SK-N-MC (cell line): Measurements from ENCODE around the gene MPI.
A peak's percentile ranks its signal among the peaks of the same experiment; 100 is the strongest.

Source experiments
- DNase-seq: peaks from one replicate; pipeline ENCODE4 v3.0.0-alpha.2; 2011; ENCODE audit warnings: low read depth, low spot score
- H3K27ac ChIP-seq: fragments of 200-600 bp; sonication (generic); 2 replicates; pipeline ENCODE4 v1.5.1; 2016; ENCODE audit warnings: mixed run types
- H3K36me3 ChIP-seq: fragments of 200-600 bp; sonication (generic); 2 replicates; pipeline ENCODE4 v1.6.1; 2017; ENCODE audit warnings: antibody characterized with exemption, low read length, mixed read lengths; ENCODE audit not compliant: insufficient read depth
- H3K4me3 ChIP-seq: fragments of 200-600 bp; sonication (generic); 2 replicates; pipeline ENCODE4 v1.5.1; 2016
- H3K9ac ChIP-seq: fragments of 200-600 bp; sonication (generic); 2 replicates; pipeline ENCODE4 v1.8.0; 2017; ENCODE audit warnings: mixed run types, mixed read lengths; ENCODE audit not compliant: insufficient read length
- H3K9me3 ChIP-seq: fragments of 200-600 bp; sonication (generic); 2 replicates; pipeline ENCODE4 v1.6.1; 2017; ENCODE audit warnings: low read depth, mild to moderate bottlenecking, antibody characterized with exemption, low read length, moderate library complexity, mixed read lengths
- EZH2 ChIP-seq: fragments of 200-600 bp; sonication (generic); IDR thresholded peaks from one replicate; pipeline ENCODE4 v1.6.1; 2017; ENCODE audit warnings: antibody characterized with exemption
- FOXP2 ChIP-seq: optimal IDR thresholded peaks from 2 replicates; pipeline ENCODE3; 2011; ENCODE audit warnings: mild to moderate bottlenecking, moderate library complexity; ENCODE audit not compliant: insufficient read depth; ENCODE audit errors: extremely low read length, control extremely low read depth
- POLR2AphosphoS5 ChIP-seq: IDR thresholded peaks from 2 replicates; pipeline ENCODE4 v1.6.1; 2012; ENCODE audit warnings: mild to moderate bottlenecking, low read depth, low read length, borderline replicate concordance

Gene MPI

GRCh38 chr15:74889883-74890664 lies at the start of gene MPI:
MPI (plus strand) TSS chr15:74890042; CDS start chr15:74890074, 32 bp downstream.
- Histone ChIP-seq H3K36me3 (peaks cover 19% of the 10 kb centered on the region; the same call in 1 of the 2 replicates), H3K27ac (no peak within 1 kb of the TSS), H3K9ac (peak within 1 kb of the TSS; percentile 95), H3K9me3 (no peaks in the 10 kb centered on the region), H3K4me3 (peak within 1 kb of the TSS; percentile 97)
- TF ChIP-seq POLR2AphosphoS5: peak; percentile 95
- no peak for TF ChIP-seq FOXP2
- TF ChIP-seq EZH2: no peak
- DNase-seq: no peak

DNA sequence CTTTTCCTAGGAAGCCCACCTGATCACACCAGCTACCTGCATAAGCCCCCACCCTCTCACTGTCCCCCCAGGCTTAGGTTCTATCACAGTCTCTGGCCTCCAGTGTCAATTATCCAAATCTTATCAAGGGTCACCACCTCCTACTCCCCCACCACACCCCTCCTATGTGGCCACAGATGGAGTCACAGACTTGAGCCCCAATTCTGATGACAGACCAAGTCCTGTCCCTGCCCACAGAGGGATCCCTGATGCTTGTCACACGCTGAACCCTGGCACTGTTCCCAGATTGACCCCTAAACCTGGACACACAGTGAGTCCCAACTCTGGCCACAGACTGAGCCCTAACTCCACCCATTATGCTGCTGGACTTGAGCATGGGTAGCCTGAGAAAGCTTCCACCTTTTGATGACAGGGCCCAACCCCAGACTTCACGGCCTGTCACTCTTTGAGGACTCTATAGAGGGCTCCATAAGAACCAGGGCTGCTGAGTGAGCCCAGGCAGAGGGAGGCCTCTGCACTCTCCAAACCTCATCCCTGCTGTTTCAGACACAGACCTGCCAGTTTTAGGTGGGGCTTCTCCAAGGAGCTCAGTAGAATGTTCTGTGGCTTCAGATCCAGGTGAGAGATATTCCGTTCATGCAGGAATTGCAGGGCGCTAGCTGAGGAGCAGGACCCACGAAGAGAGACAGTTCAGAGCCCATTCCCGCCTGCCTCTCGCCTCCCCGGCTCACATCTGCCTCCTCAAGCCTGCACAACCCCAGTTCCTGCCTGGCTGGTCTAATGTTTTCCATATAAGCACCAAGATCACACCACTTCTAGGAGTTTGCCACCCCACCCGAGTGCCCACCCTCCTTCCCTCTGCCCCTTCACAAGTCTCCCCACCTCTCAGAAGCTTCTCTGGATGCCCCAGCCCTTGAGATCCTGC lies 48.7 kb upstream of the MPI start:
- Histone ChIP-seq H3K4me3 (peak overlapping the region; percentile 100), H3K36me3 (no peaks in the 10 kb centered on the region; the same call in 1 of the 2 replicates), H3K9ac (no peak overlapping the region), H3K27ac (no peak overlapping the region), H3K9me3 (no peaks in the 10 kb centered on the region)
- DNase-seq: no peak
- TF ChIP-seq POLR2AphosphoS5 (no peak), EZH2 (no peak), FOXP2 (no peak)

DNA sequence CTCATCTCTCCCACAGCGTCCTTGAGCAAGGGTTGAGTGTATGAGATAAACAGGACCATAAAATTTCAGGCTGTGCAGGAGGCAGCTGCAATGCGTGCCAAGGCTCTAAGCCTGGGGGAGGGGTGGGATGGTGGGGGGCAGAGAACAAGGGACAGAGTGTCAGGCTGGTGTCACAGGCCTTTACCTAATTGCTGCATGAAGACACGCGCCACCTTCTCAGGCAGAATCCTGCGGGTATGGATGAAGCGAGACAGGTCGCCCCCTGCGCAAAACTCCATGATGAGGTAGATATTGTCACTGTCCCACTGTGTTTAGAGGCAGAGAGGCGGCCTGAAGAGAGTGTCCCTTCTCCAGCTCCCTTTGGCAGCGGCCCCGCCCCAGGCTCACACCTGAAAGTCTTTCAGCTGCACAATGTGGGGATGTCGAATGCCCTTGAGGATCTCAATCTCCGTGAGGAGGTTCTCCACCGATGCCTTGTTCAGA lies 47.9 kb upstream of the MPI start:
- H3K9me3 ChIP-seq: no peaks in the 10 kb centered on the region
- TF ChIP-seq EZH2 (no peak), FOXP2 (no peak), POLR2AphosphoS5 (no peak)
- peak overlapping the region; percentile 95 for H3K9ac ChIP-seq
- DNase-seq: no peak
- H3K4me3 ChIP-seq: peak overlapping the region; percentile 100
- no peak overlapping the region for H3K27ac ChIP-seq
- H3K36me3 ChIP-seq: no peaks in the 10 kb centered on the region; the same call in 1 of the 2 replicates

- peak within 1 kb of the TSS; percentile 100 for H3K4me3 ChIP-seq
- peak within 1 kb of the TSS; percentile 95 for H3K9ac ChIP-seq
- peak within 1 kb of the TSS; percentile 91 for H3K27ac ChIP-seq
- H3K9me3 ChIP-seq: no peaks in the 10 kb centered on the region
- no peak for DNase-seq
- H3K36me3 ChIP-seq: peaks cover 4% of the 10 kb centered on the region; the same call in 1 of the 2 replicates
- TF ChIP-seq FOXP2 (no peak), EZH2 (no peak), POLR2AphosphoS5 (peak; percentile 79)
Measured at GRCh38 chr15:74842581-74843444, 47.0 kb upstream of the MPI start, which contains the start of gene ULK3. ULK3 (minus strand) TSS chr15:74843156; CDS start chr15:74843105, 51 bp downstream.

DNA sequence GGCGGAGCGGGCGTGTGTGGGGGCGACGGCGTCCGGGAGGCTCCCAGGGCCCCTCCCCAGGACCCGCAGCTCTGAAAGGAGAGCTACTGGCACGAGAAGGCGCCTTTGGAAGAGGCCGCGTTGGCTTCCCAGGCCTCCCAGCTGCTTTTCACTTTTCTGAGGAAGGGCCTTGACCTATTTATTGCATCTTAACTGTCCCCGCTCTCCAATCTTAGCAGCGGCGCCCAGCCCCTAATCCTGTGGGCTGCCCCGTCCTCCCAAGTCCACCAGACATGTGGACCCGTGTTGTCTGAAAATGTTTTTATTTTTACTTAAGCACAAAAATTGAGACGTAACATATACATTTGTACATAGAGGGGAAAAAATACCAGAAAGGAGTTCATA lies 46.4 kb upstream of the MPI start:
- Histone ChIP-seq H3K27ac (peak overlapping the region; percentile 91), H3K9me3 (no peaks in the 10 kb centered on the region), H3K4me3 (peak overlapping the region; percentile 100), H3K36me3 (peaks cover 9% of the 10 kb centered on the region; the same call in 1 of the 2 replicates), H3K9ac (peak overlapping the region; percentile 76)
- no peak for DNase-seq
- no peak for TF ChIP-seq EZH2
- no peak for TF ChIP-seq FOXP2
- no peak for TF ChIP-seq POLR2AphosphoS5

DNA sequence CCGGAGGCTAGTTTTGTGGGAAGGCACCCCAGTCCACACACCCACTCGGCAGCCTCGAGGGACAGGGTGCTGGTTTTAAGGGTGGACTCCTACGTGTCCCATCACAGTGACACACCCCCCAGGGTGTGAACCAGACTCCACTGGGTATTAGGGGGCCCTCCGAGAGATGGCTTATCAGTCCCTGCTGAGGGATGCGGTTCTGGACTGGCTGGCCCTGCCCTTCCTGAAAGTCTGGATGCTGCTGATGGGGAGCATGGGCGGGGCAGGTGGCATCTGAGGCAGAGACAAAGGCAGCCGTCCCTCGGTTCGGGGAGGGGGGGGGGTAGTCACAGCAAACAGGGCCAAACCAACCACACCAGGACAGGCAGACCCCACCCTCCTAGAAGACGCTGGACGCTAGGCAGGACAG lies 45.9 kb upstream of the MPI start:
- Histone ChIP-seq H3K9ac (peak overlapping the region; percentile 76), H3K36me3 (peaks cover 12% of the 10 kb centered on the region; the same call in 1 of the 2 replicates), H3K4me3 (no peak overlapping the region), H3K9me3 (no peaks in the 10 kb centered on the region), H3K27ac (peak overlapping the region; percentile 91)
- no peak for DNase-seq
- TF ChIP-seq EZH2 (no peak), POLR2AphosphoS5 (no peak), FOXP2 (no peak)
